ENCODE results near the gene ATF7IP.

Gene ATF7IP

DNA sequence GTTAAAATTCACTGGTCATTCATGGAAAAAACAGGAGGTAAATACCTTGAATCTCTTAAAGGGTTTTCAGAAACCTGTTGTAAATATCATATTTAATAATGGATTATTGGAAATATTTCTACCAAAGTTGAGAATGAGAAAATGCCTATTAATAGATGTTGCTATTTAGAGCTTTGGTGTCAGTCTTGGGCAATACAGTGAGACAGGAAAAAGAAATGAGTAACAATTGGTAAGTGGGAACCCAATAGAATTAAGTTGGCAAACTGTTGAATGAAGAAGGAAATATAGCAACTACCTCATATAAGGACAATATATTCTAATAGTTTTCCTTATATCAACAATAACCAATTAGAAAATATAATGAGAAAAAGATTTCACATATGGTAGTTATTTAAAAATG lies 78.0 kb downstream of the ATF7IP start:
- TF ChIP-seq CTCF (IDR thresholded peaks at IDR 0.05; ENCODE audit: low read depth, low read length), result no peak

GRCh38 chr12:14450479-14450878 lies 85.0 kb downstream of the ATF7IP start:
- TF ChIP-seq CTCF (IDR thresholded peaks at IDR 0.05; ENCODE audit: low read depth, low read length), result no peak
- H3K4me3 ChIP-seq (ENCODE audit: low read depth, low read length), result no peak overlapping the region

More for the DNA sequence above, 78.0 kb downstream of the ATF7IP start:
- no peak overlapping the region for H3K4me3 ChIP-seq (ENCODE audit: low read depth, low read length)

DNA sequence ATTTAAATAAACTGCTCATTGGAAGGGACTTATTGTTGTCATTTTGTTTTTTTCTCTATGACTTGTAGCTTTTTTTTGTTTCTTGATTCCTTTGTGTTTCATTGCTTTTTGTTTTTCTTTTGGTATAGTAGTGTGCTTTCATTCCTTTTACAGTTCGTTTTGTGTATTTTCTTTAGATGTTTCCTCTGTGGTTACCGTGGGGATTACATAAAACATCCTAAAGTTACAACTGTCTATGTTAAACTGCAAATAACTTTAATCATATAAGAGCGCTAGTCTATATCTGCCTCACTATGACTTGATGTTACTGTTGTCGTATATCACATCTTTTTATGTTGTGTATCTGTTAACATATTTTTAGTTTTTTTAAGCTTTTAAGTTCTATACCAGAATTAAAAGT lies 86.9 kb downstream of the ATF7IP start:
- H3K4me3 ChIP-seq (ENCODE audit: low read depth, low read length), result no peak overlapping the region
- no peak for TF ChIP-seq CTCF (IDR thresholded peaks at IDR 0.05; ENCODE audit: low read depth, low read length)

- no peak overlapping the region for H3K4me3 ChIP-seq (ENCODE audit: low read depth, low read length)
- no peak for TF ChIP-seq CTCF (IDR thresholded peaks at IDR 0.05; ENCODE audit: low read depth, low read length)
Observed at GRCh38 chr12:14452865-14453264, 87.4 kb downstream of the ATF7IP start.

GRCh38 chr12:14454098-14454907 lies 88.8 kb downstream of the ATF7IP start:
- TF ChIP-seq CTCF (IDR thresholded peaks at IDR 0.05; ENCODE audit: low read depth, low read length), result peak; percentile 46

GRCh38 chr12:14460212-14460841 lies 94.8 kb downstream of the ATF7IP start:
- no peak overlapping the region for H3K4me3 ChIP-seq (ENCODE audit: low read depth, low read length)
- no peak for TF ChIP-seq CTCF (IDR thresholded peaks at IDR 0.05; ENCODE audit: low read depth, low read length)

More at GRCh38 chr12:14454098-14454907, 88.8 kb downstream of the ATF7IP start:
- H3K4me3 ChIP-seq (ENCODE audit: low read depth, low read length), result no peak overlapping the region

DNA sequence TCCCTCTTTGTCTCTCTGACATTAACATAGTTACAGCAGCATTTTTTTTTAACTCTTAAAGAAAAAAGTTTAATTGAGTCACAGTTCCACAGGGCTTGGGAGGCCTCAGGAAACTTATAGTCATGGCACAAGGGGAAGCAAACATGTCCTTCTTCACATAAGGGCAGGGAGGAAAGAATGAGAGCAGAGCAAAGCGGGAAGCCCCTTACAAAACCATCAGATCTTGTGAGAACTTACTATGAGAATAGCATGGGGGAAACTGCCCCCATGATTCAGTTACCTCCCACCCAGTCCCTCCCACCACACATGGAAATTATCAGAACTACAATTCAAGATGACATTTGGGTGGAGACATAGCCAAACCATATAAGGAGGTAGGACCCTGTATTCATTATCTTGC lies 106.0 kb downstream of the ATF7IP start:
- TF ChIP-seq CTCF (IDR thresholded peaks at IDR 0.05; ENCODE audit: low read depth, low read length), result no peak

More for the DNA sequence above, 106.0 kb downstream of the ATF7IP start:
- H3K4me3 ChIP-seq (ENCODE audit: low read depth, low read length), result no peak overlapping the region
